ENCODE data around the gene FZD1. TPM values are rescaled to one million over a fixed set of nuclear protein-coding genes. Genes with fewer than 3 reads are reported as not detected.
A peak's percentile ranks its signal among the peaks of the same experiment; 100 is the strongest.

FZD1 gene
- total and polyA plus RNA-seq, 2 of the 13 experiments (the other 11 are each of a cell fraction or from before 2014, with no cell fraction given): 0.22 to 0.80 TPM

DNA sequence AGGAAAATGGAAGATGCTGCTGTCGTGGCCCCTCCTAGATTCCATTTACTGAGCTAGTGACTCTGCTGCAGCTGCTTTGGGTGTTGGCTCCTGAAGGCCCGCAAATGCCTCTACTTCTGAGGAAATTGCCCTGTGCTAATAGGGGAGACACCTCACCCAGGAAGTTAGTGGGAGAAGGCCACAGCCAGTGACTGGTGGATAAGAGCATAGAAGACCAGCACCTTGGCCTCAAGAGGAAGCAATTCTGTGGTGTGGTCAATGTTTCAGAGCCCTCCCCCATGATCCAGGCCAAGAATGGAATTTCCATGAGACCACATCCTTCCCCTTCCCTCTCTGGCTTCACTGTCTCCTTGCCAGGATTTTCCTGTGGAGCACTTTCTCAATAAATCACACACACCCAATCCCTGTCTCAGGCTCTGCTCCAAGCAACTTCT, 25.0 kb upstream of the FZD1 start (continued):
- TF ChIP-seq, protein P1, sequence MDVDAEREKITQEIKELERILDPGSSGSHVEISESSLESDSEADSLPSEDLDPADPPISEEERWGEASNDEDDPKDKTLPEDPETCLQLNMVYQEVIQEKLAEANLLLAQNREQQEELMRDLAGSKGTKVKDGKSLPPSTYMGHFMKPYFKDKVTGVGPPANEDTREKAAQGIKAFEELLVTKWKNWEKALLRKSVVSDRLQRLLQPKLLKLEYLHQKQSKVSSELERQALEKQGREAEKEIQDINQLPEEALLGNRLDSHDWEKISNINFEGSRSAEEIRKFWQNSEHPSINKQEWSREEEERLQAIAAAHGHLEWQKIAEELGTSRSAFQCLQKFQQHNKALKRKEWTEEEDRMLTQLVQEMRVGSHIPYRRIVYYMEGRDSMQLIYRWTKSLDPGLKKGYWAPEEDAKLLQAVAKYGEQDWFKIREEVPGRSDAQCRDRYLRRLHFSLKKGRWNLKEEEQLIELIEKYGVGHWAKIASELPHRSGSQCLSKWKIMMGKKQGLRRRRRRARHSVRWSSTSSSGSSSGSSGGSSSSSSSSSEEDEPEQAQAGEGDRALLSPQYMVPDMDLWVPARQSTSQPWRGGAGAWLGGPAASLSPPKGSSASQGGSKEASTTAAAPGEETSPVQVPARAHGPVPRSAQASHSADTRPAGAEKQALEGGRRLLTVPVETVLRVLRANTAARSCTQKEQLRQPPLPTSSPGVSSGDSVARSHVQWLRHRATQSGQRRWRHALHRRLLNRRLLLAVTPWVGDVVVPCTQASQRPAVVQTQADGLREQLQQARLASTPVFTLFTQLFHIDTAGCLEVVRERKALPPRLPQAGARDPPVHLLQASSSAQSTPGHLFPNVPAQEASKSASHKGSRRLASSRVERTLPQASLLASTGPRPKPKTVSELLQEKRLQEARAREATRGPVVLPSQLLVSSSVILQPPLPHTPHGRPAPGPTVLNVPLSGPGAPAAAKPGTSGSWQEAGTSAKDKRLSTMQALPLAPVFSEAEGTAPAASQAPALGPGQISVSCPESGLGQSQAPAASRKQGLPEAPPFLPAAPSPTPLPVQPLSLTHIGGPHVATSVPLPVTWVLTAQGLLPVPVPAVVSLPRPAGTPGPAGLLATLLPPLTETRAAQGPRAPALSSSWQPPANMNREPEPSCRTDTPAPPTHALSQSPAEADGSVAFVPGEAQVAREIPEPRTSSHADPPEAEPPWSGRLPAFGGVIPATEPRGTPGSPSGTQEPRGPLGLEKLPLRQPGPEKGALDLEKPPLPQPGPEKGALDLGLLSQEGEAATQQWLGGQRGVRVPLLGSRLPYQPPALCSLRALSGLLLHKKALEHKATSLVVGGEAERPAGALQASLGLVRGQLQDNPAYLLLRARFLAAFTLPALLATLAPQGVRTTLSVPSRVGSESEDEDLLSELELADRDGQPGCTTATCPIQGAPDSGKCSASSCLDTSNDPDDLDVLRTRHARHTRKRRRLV (CRISPR knock-in tag; IDR thresholded peaks at IDR 0.05): no peak
- no peak for TF ChIP-seq ZNF569 (CRISPR knock-in tag; IDR thresholded peaks at IDR 0.05; ENCODE audit: borderline replicate concordance)
- TF ChIP-seq ZFY (CRISPR knock-in tag; IDR thresholded peaks at IDR 0.05): no peak
- TF ChIP-seq RNF2 (conservative IDR thresholded peaks at IDR 0.05; ENCODE audit: low read depth): no peak

- Histone ChIP-seq H3K9ac (ENCODE audit: insufficient read depth, low read depth, low read length) (no peak overlapping the region), H3K79me2 (ENCODE audit: insufficient read depth, low read length) (no peaks in the 10 kb centered on the region), H3K9me3 (ENCODE audit: low read length) (no peaks in the 10 kb centered on the region), H3K4me1 (ENCODE audit: insufficient read depth, low read length) (peaks cover 16% of the 10 kb centered on the region), H4K20me1 (ENCODE audit: insufficient read depth, low read length) (no peaks in the 10 kb centered on the region), H3K27me3 (ENCODE audit: control insufficient read depth in 1 of 2, insufficient read depth in 2 of 2, low read length in 2 of 2) (no peaks in the 10 kb centered on the region), H3K27ac (ENCODE audit: extremely low read length, insufficient read depth, low read length) (no peak overlapping the region), H3K4me2 (ENCODE audit: low read depth, low read length) (no peak overlapping the region), H3K36me3 (replicated peaks in 1 of 2; ENCODE audit: control insufficient read depth in 1 of 2, insufficient read depth in 2 of 2, low read length in 2 of 2) (no peaks in the 10 kb centered on the region), H3K4me3 (replicated peaks in 1 of 3; ENCODE audit: insufficient read depth in 1 of 3, low read depth in 2 of 3, low read length in 3 of 3) (no peak overlapping the region), H2AFZ (ENCODE audit: low read length) (no peak overlapping the region)
- intact Hi-C loops (cut with micrococcal nuclease; ENCODE audit: unreplicated experiment) (no loop called here), in situ Hi-C loops (cut with HindIII; ENCODE audit: extremely low pct_ligation_motif_present, low pct_unique_long_range_greater_than_20kb) (no loop called here)
- BruUV-seq (replicated peaks): no TSS peak
- ATAC-seq: peak; percentile 70
- DNase-seq (ENCODE audit: low spot score): no peak
- 15% methylated on average over 1 of the region's 1 CpG for WGBS (ENCODE audit: low lambda C conversion rate)
- POLR2A ChIA-PET: no interaction called here
- CTCF ChIA-PET (ENCODE audit: low intra/inter-chr PET ratio, low total read pairs): no interaction called here
- no peak for FAIRE-seq
- TF ChIP-seq ATF7 (IDR thresholded peaks at IDR 0.05): no peak
- no peak for TF ChIP-seq ATF7 (CRISPR knock-in tag; IDR thresholded peaks at IDR 0.05)
- TF ChIP-seq, protein P2, sequence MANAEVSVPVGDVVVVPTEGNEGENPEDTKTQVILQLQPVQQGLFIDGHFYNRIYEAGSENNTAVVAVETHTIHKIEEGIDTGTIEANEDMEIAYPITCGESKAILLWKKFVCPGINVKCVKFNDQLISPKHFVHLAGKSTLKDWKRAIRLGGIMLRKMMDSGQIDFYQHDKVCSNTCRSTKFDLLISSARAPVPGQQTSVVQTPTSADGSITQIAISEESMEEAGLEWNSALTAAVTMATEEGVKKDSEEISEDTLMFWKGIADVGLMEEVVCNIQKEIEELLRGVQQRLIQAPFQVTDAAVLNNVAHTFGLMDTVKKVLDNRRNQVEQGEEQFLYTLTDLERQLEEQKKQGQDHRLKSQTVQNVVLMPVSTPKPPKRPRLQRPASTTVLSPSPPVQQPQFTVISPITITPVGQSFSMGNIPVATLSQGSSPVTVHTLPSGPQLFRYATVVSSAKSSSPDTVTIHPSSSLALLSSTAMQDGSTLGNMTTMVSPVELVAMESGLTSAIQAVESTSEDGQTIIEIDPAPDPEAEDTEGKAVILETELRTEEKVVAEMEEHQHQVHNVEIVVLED (CRISPR knock-in tag; IDR thresholded peaks at IDR 0.05; ENCODE audit: borderline replicate concordance): no peak
- no peak for TF ChIP-seq ONECUT2 (CRISPR knock-in tag; IDR thresholded peaks at IDR 0.05)
- no peak for TF ChIP-seq ZNF572 (CRISPR knock-in tag; IDR thresholded peaks at IDR 0.05)
- TF ChIP-seq ZFP1 (CRISPR knock-in tag; IDR thresholded peaks at IDR 0.05): no peak
- TF ChIP-seq GATAD1 (CRISPR knock-in tag; IDR thresholded peaks at IDR 0.05): no peak
- TF ChIP-seq ZNF644 (CRISPR knock-in tag; IDR thresholded peaks at IDR 0.05; ENCODE audit: low read depth): no peak
- TF ChIP-seq AGO2 (optimal IDR thresholded peaks at IDR 0.05; ENCODE audit: low read depth, low read length): no peak
- no peak for TF ChIP-seq ZNF781 (CRISPR knock-in tag; IDR thresholded peaks at IDR 0.05; ENCODE audit: borderline replicate concordance, not compliant biosample characterization)
- no peak for TF ChIP-seq ZNF280B (CRISPR knock-in tag; IDR thresholded peaks at IDR 0.05; ENCODE audit: borderline replicate concordance)
- TF ChIP-seq ZNF597 (CRISPR knock-in tag; IDR thresholded peaks at IDR 0.05): no peak
These were observed 24.5 kb upstream of the FZD1 start for GRCh38 chr7:91239772-91240171.
